ENCODE data around the gene CDH23.
A peak's percentile ranks its signal among the peaks of the same experiment; 100 is the strongest.

CDH23 gene

GRCh38 chr10:71801361-71801760 lies 404.6 kb downstream of the CDH23 start:
- peak; percentile 64 for DNase-seq (ENCODE audit: insufficient read length, low spot score)

GRCh38 chr10:71802235-71802634 lies 405.5 kb downstream of the CDH23 start:
- DNase-seq (ENCODE audit: insufficient read length, low spot score) (no peak), FAIRE-seq (no peak)

More at GRCh38 chr10:71801361-71801760, 404.6 kb downstream of the CDH23 start:
- FAIRE-seq: peak; percentile 91

GRCh38 chr10:71802715-71803488 lies 406.2 kb downstream of the CDH23 start:
- DNase-seq (ENCODE audit: insufficient read length, low spot score) (no peak), FAIRE-seq (no peak)

- no peak for FAIRE-seq
- DNase-seq (ENCODE audit: insufficient read length, low spot score): no peak
These were observed 407.4 kb downstream of the CDH23 start for GRCh38 chr10:71804077-71804476.

- DNase-seq (ENCODE audit: insufficient read length, low spot score): no peak
- FAIRE-seq: no peak
These were observed 409.3 kb downstream of the CDH23 start for GRCh38 chr10:71805776-71806703.

- FAIRE-seq (no peak), DNase-seq (ENCODE audit: insufficient read length, low spot score) (no peak)
These were observed 410.2 kb downstream of the CDH23 start for GRCh38 chr10:71806704-71807556.

- DNase-seq (ENCODE audit: insufficient read length, low spot score): no peak
- FAIRE-seq: no peak
These were observed 411.1 kb downstream of the CDH23 start for GRCh38 chr10:71807557-71808510.

GRCh38 chr10:71809628-71810027 lies 412.9 kb downstream of the CDH23 start:
- no peak for DNase-seq (ENCODE audit: insufficient read length, low spot score)
- FAIRE-seq: no peak

- no peak for FAIRE-seq
These were observed 413.5 kb downstream of the CDH23 start for GRCh38 chr10:71810048-71810750.

GRCh38 chr10:71811351-71811750 lies 414.6 kb downstream of the CDH23 start:
- FAIRE-seq: no peak

More at GRCh38 chr10:71810048-71810750, 413.5 kb downstream of the CDH23 start:
- no peak for DNase-seq (ENCODE audit: insufficient read length, low spot score)

GRCh38 chr10:71812016-71812912 lies 415.5 kb downstream of the CDH23 start:
- FAIRE-seq (peak; percentile 66), DNase-seq (ENCODE audit: insufficient read length, low spot score) (peak; percentile 94)

More at GRCh38 chr10:71811351-71811750, 414.6 kb downstream of the CDH23 start:
- DNase-seq (ENCODE audit: insufficient read length, low spot score): no peak

GRCh38 chr10:71812913-71813590 lies 416.3 kb downstream of the CDH23 start:
- no peak for DNase-seq (ENCODE audit: insufficient read length, low spot score)
- no peak for FAIRE-seq

- DNase-seq (ENCODE audit: insufficient read length, low spot score) (no peak), FAIRE-seq (no peak)
These were observed 418.2 kb downstream of the CDH23 start for GRCh38 chr10:71814922-71815411.

GRCh38 chr10:71815515-71816130 lies 418.9 kb downstream of the CDH23 start:
- no peak for FAIRE-seq

GRCh38 chr10:71816421-71816851 lies 419.7 kb downstream of the CDH23 start:
- DNase-seq (ENCODE audit: insufficient read length, low spot score): no peak
- no peak for FAIRE-seq

More at GRCh38 chr10:71815515-71816130, 418.9 kb downstream of the CDH23 start:
- no peak for DNase-seq (ENCODE audit: insufficient read length, low spot score)

GRCh38 chr10:71816936-71817618 lies 420.4 kb downstream of the CDH23 start:
- FAIRE-seq (no peak), DNase-seq (ENCODE audit: insufficient read length, low spot score) (no peak)
